Stomach (tissue), 9 donors: ENCODE data around the gene SLC39A1. TPM values are rescaled to one million over a fixed set of nuclear protein-coding genes. Genes with fewer than 3 reads are reported as not detected.
A peak's percentile ranks its signal among the peaks of the same experiment; 100 is the strongest.

ENCODE experiments used
- DNase-seq, 2 donors: peaks; one replicate each; pipeline versions ENCODE4 v3.0.0 to v3.0.0-alpha.2; 2013 to 2019
- H3K27ac ChIP-seq, 5 donors: fragments of 200-600 bp in 4 of 5; sonication (generic) in 4 of 5; one replicate each; pipeline ENCODE4 v1.5.1; 2013 to 2019; ENCODE audit warnings: mild to moderate bottlenecking in 1 of 5, moderate library complexity in 1 of 5
- H3K27me3 ChIP-seq, 3 donors: fragments of 200-600 bp; sonication (generic); one replicate each; pipeline ENCODE4 v1.5.1; 2017 to 2019; ENCODE audit warnings: mixed run types in 1 of 3
- H3K36me3 ChIP-seq, 4 donors: fragments of 200-600 bp; sonication (generic); 1 replicate in 3 of 4; 2 replicates in 1 of 4; pipeline ENCODE4 v1.5.1; 2016 to 2019
- H3K4me1 ChIP-seq, 4 donors: fragments of 200-600 bp; sonication (generic); one replicate each; pipeline ENCODE4 v1.5.1; 2016 to 2019
- H3K4me3 ChIP-seq, 4 donors: fragments of 200-600 bp; sonication (generic) in 3 of 4; one replicate each; pipeline ENCODE4 v1.5.1; 2016 to 2019; ENCODE audit warnings: mild to moderate bottlenecking in 1 of 4
- H3K9me3 ChIP-seq, 4 donors: fragments of 200-600 bp; sonication (generic); one replicate each; pipeline ENCODE4 v1.5.1; 2016 to 2019
- CTCF ChIP-seq, 7 experiments: fragments of 450-650 bp in 4 of 7; fragments of 200-600 bp in 3 of 7; sonication (generic) in 3 of 7; IDR thresholded peaks; one replicate each; pipeline ENCODE4 v1.5.1; 2016 to 2019; ENCODE audit warnings: antibody characterized with exemption in 7 of 7, control low read depth in 2 of 7, mild to moderate bottlenecking in 1 of 7
- EP300 ChIP-seq: sonication (generic); formaldehyde crosslinking; IDR thresholded peaks from one replicate; pipeline ENCODE4 v1.6.1; 2017; ENCODE audit warnings: antibody characterized with exemption
- POLR2A ChIP-seq, 4 donors: fragments of 450-650 bp; IDR thresholded peaks; one replicate each; pipeline ENCODE4 v1.6.1; 2016; ENCODE audit warnings: antibody characterized with exemption in 4 of 4, control low read depth in 2 of 4, mild to moderate bottlenecking in 1 of 4, moderate library complexity in 1 of 4
- POLR2AphosphoS5 ChIP-seq, 3 donors: sonication (generic); formaldehyde crosslinking; IDR thresholded peaks; one replicate each; pipeline ENCODE4 v1.6.1; 2016; ENCODE audit warnings: antibody characterized with exemption in 3 of 3
- WGBS, 5 donors: extraction: QIAGEN DNeasy Blood & Tissue Kit in 3 of 5; methylation state at CpG; one replicate each; pipeline versions ENCODE4 v1.1.5 to v1.1.7; 2013 to 2018; 5-methylcytosine and 5-hydroxymethylcytosine counted together
- intact Hi-C: fragments of 100-400 bp; cut with DNase I; formaldehyde crosslinking; loops from one replicate; pipeline ENCODE4 v1.15.1; 2023; ENCODE audit warnings: low total_unique reads
- polyA plus RNA-seq, 3 donors: library from polyadenylated mRNA; stranded (reverse); fragments of 200-250 nt; gene quantifications; one replicate each; pipeline ENCODE4 v1.2.3, GENCODE V29; 2013
- total RNA-seq, 5 donors: library from RNA; depleted of rRNA; stranded (reverse); fragments of >200 nt; gene quantifications; one replicate each; pipeline versions ENCODE4 v1.1.0 to v1.2.3, GENCODE V29; 2014 to 2016
- donor health status: healthy with polysubstance abuse.
- donor health status: Bipolar disorder and iron deficiency.
- donor health status: healthy.

The SLC39A1 gene
- total and polyA plus RNA-seq, 8 donors: 6.4 to 80.6 (median 34.9) TPM

GRCh38 chr1:153991151-153991630 lies 27.9 kb upstream of the SLC39A1 start:
- WGBS, 5 donors: 2 to 10% (median 5%) methylated on average over 9 of the region's 9 CpGs

GRCh38 chr1:153990468-153991150 lies 27.3 kb upstream of the SLC39A1 start, which contains the start of gene RPS27:
Gene RPS27, plus strand, starts transcription at chr1:153990762. Its CDS starts 35 bp downstream, at chr1:153990797.
- H3K4me3 ChIP-seq: peak within 1 kb of the TSS; percentile 76 to 97 (median 88)
- peak; percentile 90 to 99 for DNase-seq
- peak within 1 kb of the TSS; percentile 93 to 98 (median 97) for H3K27ac ChIP-seq
- H3K36me3 ChIP-seq: peaks cover 24 to 40% (median 39%) of the 10 kb centered on the region in 4 donors
- peak; percentile 58 for TF ChIP-seq EP300
- peak; percentile 100 for TF ChIP-seq POLR2AphosphoS5 (IDR thresholded peaks at IDR 0.05)
- TF ChIP-seq POLR2A (IDR thresholded peaks at IDR 0.05): peak in 2 of 4 donors; percentile 92 to 96
- TF ChIP-seq CTCF (IDR thresholded peaks at IDR 0.05): no peak
- no peaks in the 10 kb centered on the region for H3K9me3 ChIP-seq
- WGBS, 5 donors: 0 to 1% (median 0%) methylated on average over 24 to 36 of the region's 36 CpGs
- intact Hi-C loops: no loop called here
- H3K27me3 ChIP-seq: no peaks in the 10 kb centered on the region
- peaks cover 23 to 63% (median 42%) of the 10 kb centered on the region in 4 donors for H3K4me1 ChIP-seq

More at GRCh38 chr1:153991151-153991630, 27.9 kb upstream of the SLC39A1 start:
- Histone ChIP-seq H3K9me3 (no peaks in the 10 kb centered on the region), H3K4me3 (peak overlapping the region; percentile 76 to 97 (median 88)), H3K27ac (peak overlapping the region; percentile 93 to 98 (median 97)), H3K36me3 (peaks cover 24 to 45% (median 44%) of the 10 kb centered on the region in 4 donors), H3K27me3 (no peaks in the 10 kb centered on the region), H3K4me1 (peaks cover 22 to 63% (median 40%) of the 10 kb centered on the region in 4 donors)
- no peak for DNase-seq
- intact Hi-C loops: no loop called here
- TF ChIP-seq POLR2A (IDR thresholded peaks at IDR 0.05): no peak
- no peak for TF ChIP-seq EP300
- no peak for TF ChIP-seq POLR2AphosphoS5 (IDR thresholded peaks at IDR 0.05)
- no peak for TF ChIP-seq CTCF (IDR thresholded peaks at IDR 0.05)

- TF ChIP-seq EP300 (no peak), POLR2AphosphoS5 (IDR thresholded peaks at IDR 0.05) (no peak), CTCF (IDR thresholded peaks at IDR 0.05) (no peak), POLR2A (IDR thresholded peaks at IDR 0.05) (no peak)
- Histone ChIP-seq H3K9me3 (no peaks in the 10 kb centered on the region), H3K4me1 (peaks cover 29 to 55% (median 47%) of the 10 kb centered on the region in 4 donors), H3K27ac (peak overlapping the region in 4 of 5 donors; percentile 80 to 93 (median 88)), H3K36me3 (peaks cover 4 to 24% (median 17%) of the 10 kb centered on the region in 4 donors), H3K27me3 (no peaks in the 10 kb centered on the region), H3K4me3 (no peak overlapping the region)
- 84 to 91% (median 85%) methylated on average over 8 of the region's 8 CpGs for WGBS, 5 donors
- intact Hi-C loops: loop anchor here (5.0 kb wide), 1 partner anchor 190 kb away; no protein-coding TSS in a partner anchor
- DNase-seq: no peak
Observed at GRCh38 chr1:153987621-153988020, 24.3 kb upstream of the SLC39A1 start.

GRCh38 chr1:153985941-153986761 lies 22.8 kb upstream of the SLC39A1 start, which contains the start of gene RAB13:
Gene RAB13, minus strand, starts transcription at chr1:153986339. Its CDS starts 103 bp downstream, at chr1:153986236.
- Histone ChIP-seq H3K27me3 (no peaks in the 10 kb centered on the region), H3K36me3 (peaks cover 8 to 28% (median 22%) of the 10 kb centered on the region in 4 donors), H3K9me3 (no peaks in the 10 kb centered on the region), H3K4me1 (peaks cover 15 to 41% (median 33%) of the 10 kb centered on the region in 4 donors), H3K4me3 (peak within 1 kb of the TSS; percentile 47 to 71 (median 56)), H3K27ac (peak within 1 kb of the TSS; percentile 80 to 94 (median 89))
- intact Hi-C loops: loop anchor here (5.0 kb wide), 1 partner anchor 189 kb away; no protein-coding TSS in a partner anchor
- TF ChIP-seq POLR2A (IDR thresholded peaks at IDR 0.05) (no peak), POLR2AphosphoS5 (IDR thresholded peaks at IDR 0.05) (peak in 2 of 3 donors; percentile 64 to 74)
- peak; percentile 89 to 95 for DNase-seq
- whole genome bisulfite sequencing, 5 donors: 2 to 9% (median 4%) methylated on average over 26 to 32 of the region's 32 CpGs
